Urinary bladder (tissue), 4 donors: ENCODE data around the gene ABCG1. TPM values are rescaled to one million over a fixed set of nuclear protein-coding genes. Genes with fewer than 3 reads are reported as not detected.

ENCODE experiments used
- DNase-seq: peaks from one replicate; pipeline ENCODE4 v3.0.0-alpha.2; 2015; ENCODE audit errors: extremely low spot score
- H3K27ac ChIP-seq: one replicate; pipeline ENCODE4 v1.5.1; 2013; ENCODE audit warnings: low read depth, mild to moderate bottlenecking, moderate library complexity
- H3K36me3 ChIP-seq: one replicate; pipeline ENCODE4 v1.6.1; 2013; ENCODE audit warnings: mild to moderate bottlenecking, moderate library complexity; ENCODE audit not compliant: insufficient read depth
- H3K4me1 ChIP-seq: one replicate; pipeline ENCODE4 v1.6.1; 2013; ENCODE audit warnings: mild to moderate bottlenecking, moderate library complexity; ENCODE audit not compliant: insufficient read depth
- H3K4me3 ChIP-seq: one replicate; pipeline ENCODE4 v1.5.1; 2013; ENCODE audit warnings: low read depth, low read length
- WGBS: extraction: QIAGEN DNeasy Blood & Tissue Kit; methylation state at CpG from one replicate; pipeline ENCODE4 v1.1.7; 2013; 5-methylcytosine and 5-hydroxymethylcytosine counted together
- polyA plus RNA-seq: library from polyadenylated mRNA; stranded (reverse); fragments of 200-250 nt; gene quantifications from one replicate; pipeline ENCODE4 v1.2.3, GENCODE V29; 2013
- total RNA-seq: library from RNA; depleted of rRNA; stranded (reverse); fragments of >200 nt; gene quantifications from one replicate; pipeline ENCODE4 v1.2.3, GENCODE V29; 2014
- donor health status: healthy with polysubstance abuse.
- donor health status: healthy.

ABCG1 gene
- total and polyA plus RNA-seq, 2 donors: 12.7 to 16.3 TPM

DNA sequence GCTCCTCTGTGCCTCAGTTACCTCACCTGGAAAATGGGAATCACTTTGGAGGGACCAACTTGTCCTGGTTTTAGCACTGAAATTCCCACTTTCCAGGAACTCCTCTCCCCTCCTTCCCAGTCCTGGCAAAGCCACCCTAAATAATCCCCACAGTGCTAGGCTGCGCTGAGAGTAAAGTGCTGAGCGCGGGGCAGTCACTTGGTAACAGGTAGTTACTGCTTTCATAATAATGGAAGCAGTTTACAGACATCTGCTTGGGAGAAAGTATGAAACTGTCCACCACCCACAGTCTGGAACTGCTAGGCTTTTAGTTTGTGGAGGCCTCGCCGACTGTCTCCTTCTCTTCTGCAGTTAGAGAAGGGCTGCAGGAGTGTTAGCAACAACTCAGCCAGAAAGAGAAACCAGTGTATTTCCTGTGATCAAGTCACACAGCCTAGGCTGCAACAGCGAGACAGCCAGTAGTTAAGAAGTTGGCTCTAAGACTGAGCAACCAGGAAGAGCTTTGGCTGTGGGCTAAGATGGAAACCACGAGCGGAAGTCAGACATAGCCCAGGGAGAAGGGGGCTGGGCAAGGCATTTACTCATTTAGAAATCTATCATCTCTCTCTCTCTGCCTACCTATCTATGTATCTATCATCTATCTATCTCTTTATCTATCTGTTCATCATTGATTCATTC is 30.8 kb upstream of the ABCG1 start:
- H3K27ac ChIP-seq: no peak overlapping the region
- H3K4me1 ChIP-seq: no peaks in the 10 kb centered on the region
- 61% methylated on average over 8 of the region's 8 CpGs for WGBS
- no peak overlapping the region for H3K4me3 ChIP-seq
- H3K36me3 ChIP-seq: no peaks in the 10 kb centered on the region
- no peak for DNase-seq

DNA sequence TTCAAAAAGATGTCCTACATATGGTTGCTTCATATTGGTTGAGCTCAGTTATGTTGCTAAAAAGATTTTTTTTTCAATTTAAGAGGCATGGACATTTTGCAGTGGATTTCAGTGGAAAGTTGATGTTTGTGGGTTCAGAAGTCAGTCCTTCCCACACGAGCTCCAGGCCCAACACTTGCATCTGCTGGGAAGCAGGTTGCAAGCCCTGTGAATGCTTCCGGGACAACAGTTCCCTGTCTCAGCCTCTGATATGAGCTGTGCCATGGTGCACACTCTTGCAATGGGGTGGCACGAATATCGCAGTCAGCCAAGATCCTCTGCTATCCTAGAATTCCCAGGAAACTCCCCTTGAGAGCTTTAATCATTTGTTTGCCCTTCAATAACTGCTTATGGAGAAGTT is 30.3 kb upstream of the ABCG1 start:
- DNase-seq: no peak
- Histone ChIP-seq H3K4me3 (no peak overlapping the region), H3K27ac (no peak overlapping the region), H3K4me1 (no peaks in the 10 kb centered on the region), H3K36me3 (no peaks in the 10 kb centered on the region)
- 83% methylated on average over 4 of the region's 4 CpGs for WGBS

DNA sequence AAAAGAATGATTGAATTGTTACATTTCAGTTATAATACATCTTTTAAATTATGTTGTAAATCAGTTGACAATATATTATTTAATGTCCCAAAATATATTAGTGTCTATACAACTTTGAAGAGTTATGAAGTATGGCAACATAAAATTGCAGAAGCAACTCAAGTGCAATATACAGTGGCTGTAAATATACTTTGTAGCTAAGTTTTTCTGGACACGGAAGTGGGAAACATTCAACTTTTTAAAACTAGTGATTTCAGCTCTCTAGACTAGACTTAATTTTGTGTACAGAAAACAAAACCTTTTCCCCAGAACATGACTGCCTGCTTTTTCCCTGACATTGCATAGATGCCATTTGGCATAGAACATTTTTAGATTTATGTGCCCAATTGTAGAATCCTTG is 29.5 kb upstream of the ABCG1 start:
- Histone ChIP-seq H3K36me3 (no peaks in the 10 kb centered on the region), H3K27ac (no peak overlapping the region), H3K4me3 (no peak overlapping the region), H3K4me1 (no peaks in the 10 kb centered on the region)
- WGBS: 33% methylated on average over 1 of the region's 1 CpG
- DNase-seq: no peak

DNA sequence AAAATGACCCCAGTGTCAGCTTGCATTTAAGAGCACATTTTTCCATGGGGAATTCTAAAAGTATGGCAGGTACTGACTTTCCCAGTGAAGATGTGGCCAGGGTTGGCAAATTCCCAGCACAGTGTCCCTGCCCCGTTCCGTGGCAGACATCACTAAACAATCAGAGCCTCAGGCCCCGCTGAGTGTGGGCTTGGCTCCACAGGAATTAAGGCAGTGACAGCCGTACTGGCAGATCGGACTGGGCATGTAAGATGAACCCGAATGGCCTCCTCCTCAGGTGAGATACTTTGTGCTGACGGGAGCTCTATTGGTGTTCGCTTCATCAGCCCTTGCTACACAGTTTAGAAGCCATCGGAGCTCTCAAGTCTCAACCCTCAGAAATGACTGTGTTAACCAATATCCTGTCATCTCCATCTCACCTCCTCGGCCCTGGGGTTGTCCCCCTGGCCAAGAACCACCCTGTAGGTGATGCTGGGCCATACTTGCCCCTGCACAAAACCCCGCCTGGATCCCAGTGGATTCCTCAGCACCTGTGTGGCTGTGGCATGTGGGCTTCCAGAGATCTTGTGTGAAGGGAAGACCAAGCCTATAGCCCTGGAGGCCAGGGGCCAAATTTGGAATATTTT is 29.0 kb upstream of the ABCG1 start:
- Histone ChIP-seq H3K27ac (no peak overlapping the region), H3K4me1 (no peaks in the 10 kb centered on the region), H3K36me3 (no peaks in the 10 kb centered on the region), H3K4me3 (no peak overlapping the region)
- WGBS: 82% methylated on average over 11 of the region's 11 CpGs
- no peak for DNase-seq

DNA sequence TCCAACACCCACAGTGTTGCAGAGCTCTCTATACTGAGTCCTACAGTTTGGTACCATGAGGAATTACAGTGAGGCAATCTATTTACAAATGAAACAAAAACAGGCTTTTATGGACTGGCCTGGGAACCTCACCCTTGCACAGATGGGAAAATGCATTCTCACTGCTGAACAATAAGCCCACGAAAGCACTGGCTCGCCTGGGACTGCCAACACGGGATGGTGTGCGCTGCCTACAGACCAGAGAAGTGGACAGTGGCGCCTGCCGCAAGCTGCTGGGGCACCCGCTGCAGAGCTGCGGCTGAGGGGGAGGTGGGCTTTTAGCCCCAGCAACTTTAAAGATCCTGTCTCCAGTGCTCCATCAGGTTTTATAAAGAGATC is 28.5 kb upstream of the ABCG1 start:
- H3K4me1 ChIP-seq: no peaks in the 10 kb centered on the region

DNA sequence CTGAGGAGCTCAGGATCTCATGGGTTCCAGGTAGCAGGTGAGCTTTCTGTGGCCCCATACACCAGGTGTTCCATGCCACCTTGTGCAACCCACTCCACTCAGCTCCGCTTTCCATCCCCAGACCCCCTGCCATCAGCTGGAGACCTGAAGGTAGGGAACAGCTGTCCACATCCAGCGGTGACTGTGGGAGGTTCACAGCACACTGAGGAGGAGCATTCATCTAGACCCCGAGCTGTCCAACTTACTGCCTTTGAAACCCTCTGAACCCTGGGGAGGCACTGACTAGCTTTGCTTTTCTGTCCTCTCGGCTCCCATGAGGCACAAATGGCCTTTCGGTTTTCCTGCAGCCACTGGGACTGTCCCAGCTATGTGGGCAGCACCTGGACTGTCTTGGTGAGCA is 27.9 kb upstream of the ABCG1 start:
- Histone ChIP-seq H3K36me3 (no peaks in the 10 kb centered on the region), H3K4me3 (no peak overlapping the region), H3K27ac (no peak overlapping the region), H3K4me1 (no peaks in the 10 kb centered on the region)
- WGBS: 92% methylated on average over 5 of the region's 5 CpGs
- no peak for DNase-seq

More for the DNA sequence above, 28.5 kb upstream of the ABCG1 start:
- H3K36me3 ChIP-seq: no peaks in the 10 kb centered on the region
- 87% methylated on average over 8 of the region's 8 CpGs for WGBS
- no peak overlapping the region for H3K27ac ChIP-seq
- H3K4me3 ChIP-seq: no peak overlapping the region
- no peak for DNase-seq

DNA sequence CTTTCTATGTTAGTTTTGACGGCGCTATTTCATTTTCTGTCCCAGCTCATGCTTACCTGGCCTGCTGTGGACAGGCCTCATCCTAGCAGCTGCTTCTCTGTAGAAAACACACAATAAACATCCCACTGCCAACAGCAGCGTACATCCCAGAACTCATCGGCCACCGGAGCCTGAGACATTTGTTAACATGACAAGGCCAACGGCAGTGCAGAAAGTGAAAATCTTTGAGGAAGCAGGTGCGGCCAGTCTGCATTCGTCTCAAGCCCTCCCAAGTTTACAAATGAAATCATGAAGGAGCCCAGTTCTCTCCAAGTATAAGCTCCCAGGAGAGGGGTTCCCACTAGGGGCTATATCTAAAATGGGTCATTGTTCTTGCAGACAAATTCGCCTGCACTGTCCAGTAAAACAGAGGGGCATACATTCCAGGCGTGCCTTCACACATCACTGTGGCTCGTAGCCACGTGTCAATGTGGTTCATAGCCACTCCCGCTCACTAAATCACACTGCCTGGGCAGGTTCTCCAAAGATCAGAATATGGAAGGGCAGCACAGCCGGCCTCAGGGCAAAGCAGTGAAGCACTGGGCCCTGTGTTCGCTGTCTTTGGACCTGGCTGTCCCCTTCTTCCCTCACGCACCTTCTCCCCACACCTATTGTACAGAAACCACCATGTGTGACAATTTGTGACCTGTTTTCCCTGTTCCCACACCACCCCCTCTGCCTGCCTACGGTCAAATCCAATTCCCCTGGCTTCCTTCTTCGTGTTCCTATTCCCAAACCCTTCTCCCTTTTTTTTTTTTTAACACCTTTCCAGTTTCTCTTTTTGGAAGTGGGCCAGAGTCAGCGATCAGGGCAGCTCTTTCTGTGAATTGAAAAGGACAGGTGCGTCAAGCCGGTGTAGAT is 27.0 kb upstream of the ABCG1 start:
- no peak for DNase-seq

DNA sequence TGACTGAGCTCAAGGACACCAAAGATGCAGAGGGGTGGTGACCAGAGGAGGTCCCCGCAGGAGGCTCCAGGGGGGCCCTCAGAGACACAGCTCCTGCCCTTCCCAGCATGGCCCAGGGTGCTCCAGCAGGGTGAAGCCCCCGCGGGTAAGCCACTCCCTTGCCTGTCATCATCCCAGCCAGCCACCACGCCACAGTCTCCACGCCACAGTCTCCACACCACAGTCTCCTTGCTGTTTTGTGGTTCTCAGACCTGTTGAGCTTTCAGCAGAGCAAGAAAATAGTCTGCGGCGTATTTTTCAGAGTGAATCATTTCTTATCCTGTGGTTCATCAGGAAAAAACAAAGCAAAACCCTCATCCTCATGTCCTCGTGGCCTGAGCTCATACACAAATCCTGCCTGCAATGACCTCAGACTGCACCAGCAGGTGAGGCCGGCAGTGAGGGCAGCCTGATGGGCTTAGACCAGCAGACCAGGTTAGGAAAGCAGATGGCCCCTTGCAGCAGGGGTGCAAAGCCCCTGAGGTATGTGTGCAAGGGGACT is 25.7 kb upstream of the ABCG1 start:
- Histone ChIP-seq H3K27ac (no peak overlapping the region), H3K4me1 (no peaks in the 10 kb centered on the region), H3K4me3 (no peak overlapping the region), H3K36me3 (no peaks in the 10 kb centered on the region)
- 67% methylated on average over 9 of the region's 9 CpGs for WGBS
- no peak for DNase-seq

More for the DNA sequence above, 27.0 kb upstream of the ABCG1 start:
- Histone ChIP-seq H3K36me3 (no peaks in the 10 kb centered on the region), H3K4me1 (no peaks in the 10 kb centered on the region), H3K4me3 (no peak overlapping the region), H3K27ac (no peak overlapping the region)
- 61% methylated on average over 21 of the region's 21 CpGs for WGBS

DNA sequence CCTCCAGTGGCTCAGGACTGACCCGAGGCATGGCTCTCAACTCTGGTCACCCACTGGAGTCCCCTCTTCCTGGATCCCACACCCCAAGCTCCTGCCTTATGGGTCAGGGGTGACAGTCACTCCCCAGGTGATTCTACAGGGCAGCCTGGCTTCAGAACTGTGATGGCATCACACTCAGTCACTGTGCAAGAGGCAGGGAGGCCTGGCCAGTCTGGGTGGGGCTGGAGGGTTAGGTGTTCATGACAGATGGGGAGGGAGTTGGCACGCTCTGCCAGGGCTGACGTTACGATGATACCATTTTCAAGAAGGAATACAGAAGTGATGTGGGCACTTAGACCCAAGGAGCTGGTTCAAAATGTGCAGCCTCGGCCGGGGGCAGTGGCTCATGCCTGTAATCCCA is 25.2 kb upstream of the ABCG1 start:
- Histone ChIP-seq H3K4me1 (no peaks in the 10 kb centered on the region), H3K36me3 (no peaks in the 10 kb centered on the region), H3K4me3 (no peak overlapping the region), H3K27ac (no peak overlapping the region)
- whole genome bisulfite sequencing: 83% methylated on average over 6 of the region's 6 CpGs
- no peak for DNase-seq

DNA sequence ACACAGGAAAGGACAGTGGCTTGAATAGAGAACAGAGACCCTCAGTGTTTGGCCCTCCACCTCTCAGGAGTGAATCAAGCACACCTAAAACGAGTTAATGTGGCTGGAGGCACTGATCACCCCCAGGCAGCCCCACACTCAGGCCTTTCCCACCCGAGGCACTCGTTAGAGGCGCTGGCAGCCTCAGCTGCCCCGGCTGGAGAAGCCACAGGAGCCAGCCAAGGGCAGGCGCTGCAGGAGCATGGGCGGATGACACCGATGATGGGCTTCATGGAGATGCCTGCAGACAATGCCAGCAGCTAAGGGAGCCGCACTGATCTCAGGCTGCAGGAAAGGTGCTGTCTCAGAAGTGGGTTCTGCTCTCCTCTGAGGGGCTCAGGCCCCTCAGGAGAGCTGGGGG is 24.1 kb upstream of the ABCG1 start:
- WGBS: 81% methylated on average over 9 of the region's 9 CpGs
- Histone ChIP-seq H3K4me3 (no peak overlapping the region), H3K27ac (no peak overlapping the region), H3K36me3 (no peaks in the 10 kb centered on the region), H3K4me1 (no peaks in the 10 kb centered on the region)
- no peak for DNase-seq

DNA sequence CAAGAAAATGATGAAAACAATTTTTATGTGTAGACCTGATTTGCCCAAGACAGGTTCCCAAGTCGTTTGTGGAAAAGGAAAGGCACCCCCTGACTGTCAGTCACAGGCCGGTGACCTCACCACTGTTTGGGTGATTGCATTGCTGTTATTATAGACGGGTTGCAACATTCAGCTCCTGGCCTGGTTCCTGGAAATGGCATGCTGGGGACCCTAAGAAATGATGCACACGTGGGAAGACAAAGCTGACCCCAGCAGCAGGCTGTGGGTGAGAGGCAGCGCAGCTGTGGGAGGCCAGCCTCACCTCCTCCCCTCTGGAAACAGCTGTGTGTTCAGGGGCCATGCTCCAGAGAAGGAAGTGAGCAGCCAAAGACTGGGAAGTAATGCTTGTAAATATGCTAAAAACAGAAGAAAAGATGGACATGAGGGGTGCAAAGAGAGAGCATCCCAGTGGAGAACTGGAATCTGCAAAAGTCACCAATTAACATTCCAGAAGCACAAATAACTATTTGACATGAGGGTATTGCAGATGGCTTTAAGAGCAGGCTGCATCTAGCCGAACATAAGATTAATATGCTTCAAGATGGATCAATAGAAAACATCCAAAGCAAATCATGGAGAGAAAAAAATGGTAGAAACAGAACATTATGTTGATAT is 23.4 kb upstream of the ABCG1 start:
- Histone ChIP-seq H3K4me3 (no peak overlapping the region), H3K27ac (no peak overlapping the region), H3K4me1 (no peaks in the 10 kb centered on the region), H3K36me3 (no peaks in the 10 kb centered on the region)
- 56% methylated on average over 6 of the region's 6 CpGs for WGBS
- DNase-seq: no peak

DNA sequence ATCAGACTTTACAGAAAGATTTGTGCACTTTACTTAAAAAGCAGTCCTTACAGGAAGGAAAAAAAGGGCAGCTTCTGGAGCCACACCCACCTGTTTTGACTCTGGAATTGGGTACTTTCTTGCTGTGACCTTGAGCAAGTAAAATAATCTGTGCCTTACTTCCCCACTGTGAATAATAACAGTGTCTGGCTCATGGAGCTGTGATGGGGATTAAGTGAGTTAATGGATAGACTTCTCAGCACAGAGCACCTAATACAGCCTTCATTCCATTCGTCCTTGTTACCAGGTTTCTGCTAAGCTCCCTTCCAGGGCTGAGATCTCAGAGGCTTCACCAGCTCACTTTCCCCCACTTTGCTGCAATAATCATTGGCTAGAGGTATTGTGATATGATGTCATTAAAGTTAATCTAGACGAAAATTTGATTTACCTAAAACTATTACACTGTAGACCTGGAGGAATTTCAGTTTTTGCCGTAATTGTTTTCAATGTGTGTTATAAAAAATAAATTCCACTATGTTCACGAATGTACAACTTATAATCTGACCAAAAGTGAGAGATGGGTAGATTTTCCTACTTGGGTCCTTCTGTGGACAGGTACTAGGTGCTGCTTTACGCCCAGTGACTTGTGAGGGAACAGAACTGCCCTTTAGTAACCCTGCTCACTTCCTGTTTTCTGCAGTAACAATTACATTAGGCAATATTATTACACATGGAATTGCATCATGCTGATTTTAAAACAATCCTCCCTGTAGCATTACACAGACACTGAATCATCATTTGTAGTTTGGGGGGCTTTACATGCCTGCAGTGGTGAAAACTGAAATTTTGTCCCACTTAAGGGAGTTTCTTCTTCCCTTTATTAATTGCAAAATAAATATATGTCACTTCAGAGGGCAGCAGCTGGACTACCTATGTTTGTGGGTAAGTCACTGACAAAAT is 19.7 kb upstream of the ABCG1 start:
- WGBS: 54% methylated on average over 5 of the region's 5 CpGs
- no peak for DNase-seq
- H3K27ac ChIP-seq: no peak overlapping the region

More for the DNA sequence above, 19.7 kb upstream of the ABCG1 start:
- no peak overlapping the region for H3K4me3 ChIP-seq
- H3K36me3 ChIP-seq: no peaks in the 10 kb centered on the region
- no peaks in the 10 kb centered on the region for H3K4me1 ChIP-seq
